ENCODE data around the gene RNF215.

RNF215 gene

GRCh38 chr22:30390974-30391691 lies 3.9 kb upstream of the RNF215 start:
- H3K27ac ChIP-seq = peak overlapping the region; percentile 66; the same call in 1 of the 2 replicates
- TF ChIP-seq CTCF (conservative IDR thresholded peaks at IDR 0.05) = peak; percentile 87

- H3K27ac ChIP-seq = peak overlapping the region; percentile 81
- TF ChIP-seq CTCF (conservative IDR thresholded peaks at IDR 0.05) = no peak
Observed at GRCh38 chr22:30386608-30386959, 627 bp downstream of the RNF215 start.

GRCh38 chr22:30385942-30386341 lies 1.3 kb downstream of the RNF215 start:
- peak overlapping the region; percentile 81; the same call in 1 of the 2 replicates for H3K27ac ChIP-seq
- no peak for TF ChIP-seq CTCF (conservative IDR thresholded peaks at IDR 0.05)

GRCh38 chr22:30383061-30383460 lies 4.2 kb downstream of the RNF215 start:
- no peak overlapping the region for H3K27ac ChIP-seq
- no peak for TF ChIP-seq CTCF (conservative IDR thresholded peaks at IDR 0.05)

- H3K27ac ChIP-seq = no peak overlapping the region
Observed at GRCh38 chr22:30382340-30382739, 4.9 kb downstream of the RNF215 start.

DNA sequence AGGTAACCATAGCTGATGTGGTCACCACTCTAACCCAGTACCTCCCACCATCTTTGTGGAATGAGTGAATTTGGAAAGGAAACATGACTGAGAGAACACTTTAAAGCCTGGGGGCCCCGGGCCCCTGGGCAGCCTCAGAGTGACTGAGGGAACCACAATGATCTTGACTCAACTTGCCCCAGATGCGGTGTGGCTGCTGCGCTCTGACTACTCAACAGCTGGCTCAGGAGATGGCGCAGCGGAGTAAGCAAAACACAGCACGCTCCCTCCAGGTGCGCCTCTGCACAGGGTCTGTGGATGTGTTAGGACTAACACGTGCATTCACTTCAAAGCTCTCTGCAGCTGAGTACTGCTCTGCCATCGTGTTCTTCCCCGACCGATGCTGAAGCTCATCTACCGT lies 5.9 kb downstream of the RNF215 start:
- no peak overlapping the region for H3K27ac ChIP-seq

More at GRCh38 chr22:30382340-30382739, 4.9 kb downstream of the RNF215 start:
- no peak for TF ChIP-seq CTCF (conservative IDR thresholded peaks at IDR 0.05)

GRCh38 chr22:30380011-30380410 lies 7.2 kb downstream of the RNF215 start:
- H3K27ac ChIP-seq = no peak overlapping the region
- no peak for TF ChIP-seq CTCF (conservative IDR thresholded peaks at IDR 0.05)

More for the DNA sequence above, 5.9 kb downstream of the RNF215 start:
- no peak for TF ChIP-seq CTCF (conservative IDR thresholded peaks at IDR 0.05)
